Psoas muscle (tissue), 8 donors: ENCODE measurements around the gene KIAA1755. TPM values are rescaled to one million over a fixed set of nuclear protein-coding genes. Genes with fewer than 3 reads are reported as not detected.

Source experiments
- ATAC-seq, 4 donors: fragments of 200-7000 bp; cut with Tn5 transposase; one replicate each; pipeline ENCODE4 v1.9.1; 2020; ENCODE audit warnings: moderate library complexity in 3 of 4, mild to moderate bottlenecking in 2 of 4
- DNase-seq, 2 donors: peaks; one replicate each; pipeline ENCODE4 v3.0.0-alpha.2; 2020
- H3K27ac ChIP-seq: fragments of 200-600 bp; one replicate; pipeline ENCODE4 v1.8.0; 2022
- H3K27me3 ChIP-seq, 3 donors: fragments of 200-600 bp in 1 of 3; one replicate each; pipeline versions ENCODE4 v1.6.1 to v1.8.0; 2013 to 2022; ENCODE audit warnings: low read length in 2 of 3, mild to moderate bottlenecking in 2 of 3, moderate library complexity in 1 of 3; ENCODE audit not compliant: insufficient read depth in 3 of 3
- H3K36me3 ChIP-seq, 2 donors: fragments of 200-600 bp in 1 of 2; one replicate each; pipeline versions ENCODE4 v1.6.1 to v1.8.0; 2013 to 2022; ENCODE audit warnings: low read depth in 1 of 2, mild to moderate bottlenecking in 1 of 2, moderate library complexity in 1 of 2; ENCODE audit not compliant: insufficient read depth in 1 of 2
- H3K4me1 ChIP-seq: fragments of 200-600 bp; one replicate; pipeline ENCODE4 v1.8.0; 2022
- H3K4me3 ChIP-seq: fragments of 200-600 bp; one replicate; pipeline ENCODE4 v1.8.0; 2022; ENCODE audit warnings: mild to moderate bottlenecking
- H3K9me3 ChIP-seq: fragments of 200-600 bp; one replicate; pipeline ENCODE4 v1.8.0; 2022
- CTCF ChIP-seq: fragments of 200-600 bp; IDR thresholded peaks from one replicate; pipeline ENCODE4 v1.8.0; 2022; ENCODE audit warnings: antibody characterized with exemption
- WGBS, 3 donors: extraction: QIAGEN DNeasy Blood & Tissue Kit; methylation state at CpG; one replicate each; pipeline versions ENCODE4 v1.1.6 to v1.1.7; 2013; 5-methylcytosine and 5-hydroxymethylcytosine counted together
- intact Hi-C, 2 donors: fragments of 100-400 bp; cut with DNase I; formaldehyde crosslinking; loops; one replicate each; pipeline versions ENCODE4 v1.11.0 to v1.14.2; 2022
- polyA plus RNA-seq, 3 donors: library from polyadenylated mRNA; stranded (reverse); fragments of 200-250 nt; gene quantifications; one replicate each; pipeline ENCODE4 v1.2.3, GENCODE V29; 2013
- total RNA-seq, 4 donors: library from RNA; stranded (reverse); fragmentation: NEBNext Ultra II Directional in 2 of 4; extraction: Animal tissue kit (Norgen Biotek cat#: 25700) in 2 of 4; gene quantifications; one replicate each; pipeline versions ENCODE4 v1.2.1 to v1.2.4, GENCODE V29; 2021 to 2023
- donor health status: healthy with polysubstance abuse.
- donor health status: DM: no; HTN: no; CAD: no; lungs with moderate emphysema.
- donor health status: Bipolar disorder and iron deficiency.
- donor health status: healthy.
- donor health status: DM: yes; HTN: yes; CAD: no.
- donor health status: DM: no; HTN: no; CAD: no.
- donor health status: DM: no; HTN: no; CAD: no.
- donor health status: DM: yes; HTN: yes; CAD: no.

The KIAA1755 gene
- total and polyA plus RNA-seq, 7 donors = 0.16 to 2.4 (median 0.29) TPM

- TF ChIP-seq CTCF = no peak
- Histone ChIP-seq H3K27ac (no peak overlapping the region), H3K4me3 (no peak overlapping the region), H3K36me3 (no peaks in the 10 kb centered on the region), H3K4me1 (no peaks in the 10 kb centered on the region), H3K9me3 (peaks cover 7% of the 10 kb centered on the region), H3K27me3 (peaks cover 0 to 6% (median 0%) of the 10 kb centered on the region in 3 donors)
- intact Hi-C loops = loop anchor here (5.0 kb wide), 1 partner anchor 79 kb away; no protein-coding TSS in a partner anchor
- WGBS, 3 donors = 82 to 87% (median 82%) methylated on average over 6 of the region's 6 CpGs
- ATAC-seq = no peak
- DNase-seq = no peak
These were observed 45.8 kb upstream of the KIAA1755 start for GRCh38 chr20:38306379-38306778.

DNA sequence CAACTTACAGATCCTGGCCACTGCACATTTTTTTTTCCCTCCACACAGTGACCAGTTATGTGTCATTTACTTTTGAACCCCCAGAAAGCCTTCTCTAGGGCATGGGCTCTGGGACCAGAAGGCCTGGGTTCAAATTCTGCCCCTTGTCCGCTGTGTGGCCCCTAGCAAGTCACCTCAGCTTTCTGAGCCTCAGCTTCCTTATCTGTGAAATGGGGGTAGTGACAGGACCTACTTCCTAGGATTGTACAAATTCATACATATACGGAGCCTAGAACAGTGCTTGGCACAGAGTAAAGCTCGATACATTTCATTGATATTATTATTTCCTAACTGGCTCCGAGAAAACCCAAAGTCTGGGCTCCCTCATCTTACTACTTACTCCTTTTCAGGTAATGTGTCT lies 45.0 kb upstream of the KIAA1755 start:
- intact Hi-C loops = loop anchor here (5.0 kb wide), 1 partner anchor 78 kb away; no protein-coding TSS in a partner anchor
- no peaks in the 10 kb centered on the region for H3K36me3 ChIP-seq
- WGBS, 3 donors = 88 to 95% (median 93%) methylated on average over 4 of the region's 4 CpGs
- no peak overlapping the region for H3K4me3 ChIP-seq
- H3K27me3 ChIP-seq = peaks cover 0 to 6% (median 0%) of the 10 kb centered on the region in 3 donors
- no peak for TF ChIP-seq CTCF
- no peak overlapping the region for H3K27ac ChIP-seq
- no peaks in the 10 kb centered on the region for H3K4me1 ChIP-seq
- DNase-seq (no peak), ATAC-seq (no peak)
- peaks cover 7% of the 10 kb centered on the region for H3K9me3 ChIP-seq

GRCh38 chr20:38304845-38305447 lies 44.4 kb upstream of the KIAA1755 start:
- peaks cover 0 to 6% (median 0%) of the 10 kb centered on the region in 3 donors for H3K27me3 ChIP-seq
- ATAC-seq = peak; percentile 58 to 86 (median 68)
- peak; percentile 35 to 76 for DNase-seq
- no peak overlapping the region for H3K27ac ChIP-seq
- intact Hi-C loops = loop anchor here (5.0 kb wide), 1 partner anchor 78 kb away; no protein-coding TSS in a partner anchor
- 53 to 61% (median 54%) methylated on average over 8 of the region's 8 CpGs for WGBS, 3 donors
- TF ChIP-seq CTCF = peak; percentile 49
- no peaks in the 10 kb centered on the region for H3K36me3 ChIP-seq
- no peaks in the 10 kb centered on the region for H3K4me1 ChIP-seq
- no peak overlapping the region for H3K4me3 ChIP-seq
- peaks cover 7% of the 10 kb centered on the region for H3K9me3 ChIP-seq

DNA sequence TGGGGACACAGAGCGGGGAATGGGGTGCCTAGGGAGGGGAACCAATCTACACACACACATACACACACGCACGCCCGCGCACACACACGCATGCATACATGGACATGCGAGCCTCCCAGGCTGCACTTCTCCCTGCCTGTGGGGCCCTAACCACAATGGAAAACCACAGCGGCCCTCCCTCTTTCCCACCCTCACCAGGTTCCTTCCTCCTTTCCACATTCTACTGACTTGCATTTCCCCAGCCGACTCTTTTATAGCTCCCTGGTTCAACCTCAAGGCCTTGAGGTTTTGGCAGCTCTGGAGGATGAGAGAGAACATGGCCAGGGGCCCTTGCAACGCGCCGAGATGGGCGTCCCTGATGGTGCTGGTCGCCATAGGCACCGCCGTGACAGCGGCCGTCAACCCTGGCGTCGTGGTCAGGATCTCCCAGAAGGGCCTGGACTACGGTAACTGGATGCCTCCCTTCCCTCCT lies 43.4 kb upstream of the KIAA1755 start, which contains the start of gene BPI:
BPI (plus strand) TSS at position 249 of the 472 bp plus-strand sequence; CDS start at position 317, 68 bp downstream.
- WGBS, 3 donors = 74 to 80% (median 76%) methylated on average over 21 of the region's 21 CpGs
- peak in 1 of 4 donors; percentile 24 for ATAC-seq
- no peak within 1 kb of the TSS for H3K27ac ChIP-seq
- peaks cover 3% of the 10 kb centered on the region for H3K9me3 ChIP-seq
- peaks cover 0 to 6% (median 0%) of the 10 kb centered on the region in 3 donors for H3K27me3 ChIP-seq
- intact Hi-C loops = no loop called here
- no peak for TF ChIP-seq CTCF
- H3K4me1 ChIP-seq = peaks cover 4% of the 10 kb centered on the region
- H3K4me3 ChIP-seq = no peak within 1 kb of the TSS
- DNase-seq = peak in 1 of 2 donors; percentile 29
- H3K36me3 ChIP-seq = no peaks in the 10 kb centered on the region
